Measurements from ENCODE around the gene BORCS5. TPM values are rescaled to one million over a fixed set of nuclear protein-coding genes. Genes with fewer than 3 reads are reported as not detected.

BORCS5 gene
- total RNA-seq, 1 experiment from 2014 or later, result 7.8 TPM

- Histone ChIP-seq H3K4me1 (ENCODE audit: control insufficient read depth, insufficient read depth, low read length) (peaks cover 6% of the 10 kb centered on the region), H3K36me3 (ENCODE audit: control insufficient read depth, insufficient read depth, low read length) (no peaks in the 10 kb centered on the region), H3K27me3 (ENCODE audit: control insufficient read depth, insufficient read depth, low read length) (no peaks in the 10 kb centered on the region), H3K4me3 (ENCODE audit: low read depth in 2 of 2, low read length in 2 of 2) (no peak overlapping the region), H3K27ac (ENCODE audit: low read length) (no peak overlapping the region), H3K9me3 (ENCODE audit: control insufficient read depth, insufficient read depth, low read depth, low read length) (no peaks in the 10 kb centered on the region)
- intact Hi-C loops (cut with micrococcal nuclease; ENCODE audit: unreplicated experiment) (no loop called here), in situ Hi-C loops (cut with HindIII; ENCODE audit: low pct_unique_long_range_greater_than_20kb, low sequenced_read_pairs) (no loop called here)
- ATAC-seq, result no peak
- CTCF ChIA-PET, result no interaction called here
- POLR2A ChIA-PET, result interaction anchor here (0.6 kb wide), 1 partner anchor 25 kb away, joined by 4 read pairs; no protein-coding TSS in a partner anchor
- BruUV-seq (replicated peaks), result no TSS peak
- no peak for DNase-seq (ENCODE audit: low read depth, low spot score)
- TF ChIP-seq SIN3A (IDR thresholded peaks at IDR 0.05; ENCODE audit: borderline replicate concordance, insufficient read depth, low read depth, low read length) (no peak), POLR2AphosphoS5 (IDR thresholded peaks at IDR 0.05; ENCODE audit: low read depth, low read length) (no peak), TCF7L2 (IDR thresholded peaks at IDR 0.05; ENCODE audit: low read depth, low read length) (no peak), REST (IDR thresholded peaks at IDR 0.05; ENCODE audit: insufficient read depth in 1 of 2, low read depth in 2 of 2, low read length in 1 of 2) (no peak), CTCF (IDR thresholded peaks at IDR 0.05) (no peak)
Observed at GRCh38 chr12:12393171-12393570, 36.3 kb downstream of the BORCS5 start.

GRCh38 chr12:12396694-12397093, 39.8 kb downstream of the BORCS5 start:
- DNase-seq (ENCODE audit: low read depth, low spot score) (no peak), ATAC-seq (no peak)
- H3K27me3 ChIP-seq (ENCODE audit: control insufficient read depth, insufficient read depth, low read length), result no peaks in the 10 kb centered on the region
- no peak for TF ChIP-seq POLR2AphosphoS5 (IDR thresholded peaks at IDR 0.05; ENCODE audit: low read depth, low read length)
- TF ChIP-seq TCF7L2 (IDR thresholded peaks at IDR 0.05; ENCODE audit: low read depth, low read length), result no peak
- TF ChIP-seq REST (IDR thresholded peaks at IDR 0.05; ENCODE audit: insufficient read depth in 1 of 2, low read depth in 2 of 2, low read length in 1 of 2), result no peak
- TF ChIP-seq CTCF (IDR thresholded peaks at IDR 0.05), result no peak
- TF ChIP-seq SIN3A (IDR thresholded peaks at IDR 0.05; ENCODE audit: borderline replicate concordance, insufficient read depth, low read depth, low read length), result no peak
- H3K4me1 ChIP-seq (ENCODE audit: control insufficient read depth, insufficient read depth, low read length), result peaks cover 8% of the 10 kb centered on the region
- no peaks in the 10 kb centered on the region for H3K9me3 ChIP-seq (ENCODE audit: control insufficient read depth, insufficient read depth, low read depth, low read length)
- no peaks in the 10 kb centered on the region for H3K36me3 ChIP-seq (ENCODE audit: control insufficient read depth, insufficient read depth, low read length)
- intact Hi-C loops (cut with micrococcal nuclease; ENCODE audit: unreplicated experiment), result no loop called here
- POLR2A ChIA-PET, result no interaction called here
- no peak overlapping the region for H3K4me3 ChIP-seq (ENCODE audit: low read depth in 2 of 2, low read length in 2 of 2)
- in situ Hi-C loops (cut with HindIII; ENCODE audit: low pct_unique_long_range_greater_than_20kb, low sequenced_read_pairs), result no loop called here
- no peak overlapping the region for H3K27ac ChIP-seq (ENCODE audit: low read length)
- BruUV-seq (replicated peaks), result no TSS peak
- CTCF ChIA-PET, result no interaction called here

All from Panc1 (cell line).